HepG2 (cell line): ENCODE results near the gene LRRC4C. TPM values are rescaled to one million over a fixed set of nuclear protein-coding genes. Genes with fewer than 3 reads are reported as not detected.

Experiments
- ARNTL ChIP-seq: sonication (generic); formaldehyde crosslinking; IDR thresholded peaks from 2 replicates; pipeline ENCODE4 v1.4.0; 2020; ENCODE audit warnings: mild to moderate bottlenecking, missing genetic modification reagents
- ELF3 ChIP-seq: IDR thresholded peaks from 2 replicates; pipeline ENCODE4 v1.6.1; 2016; ENCODE audit warnings: missing genetic modification reagents, missing compliant biosample characterization
- FOXJ3 ChIP-seq: sonication (generic); formaldehyde crosslinking; IDR thresholded peaks from 2 replicates; pipeline ENCODE4 v1.4.0; 2020; ENCODE audit warnings: missing genetic modification reagents, mild to moderate bottlenecking, borderline replicate concordance
- FOXP1 ChIP-seq, 2 experiments: fragments of 450-650 bp in 1 of 2; IDR thresholded peaks; 2 replicates each; pipeline ENCODE4 v1.6.1; 2017 to 2018; ENCODE audit warnings: antibody characterized with exemption in 1 of 2
- HDAC2 ChIP-seq: sonication (generic); formaldehyde crosslinking; IDR thresholded peaks from 2 replicates; pipeline ENCODE4 v1.4.0; 2020; ENCODE audit warnings: missing genetic modification reagents
- HES4 ChIP-seq: sonication (generic); formaldehyde crosslinking; IDR thresholded peaks from 2 replicates; pipeline ENCODE4 v1.9.0; 2021; ENCODE audit warnings: mild to moderate bottlenecking, missing genetic modification reagents, borderline replicate concordance
- HNF1B ChIP-seq: sonication (generic); formaldehyde crosslinking; IDR thresholded peaks from 2 replicates; pipeline ENCODE4 v1.5.1; 2020; ENCODE audit warnings: mild to moderate bottlenecking, moderate library complexity, missing genetic modification reagents
- HNRNPL ChIP-seq: fragments of 200-400 bp; formaldehyde crosslinking; IDR thresholded peaks from 2 replicates; pipeline ENCODE4 v1.6.1; 2017; ENCODE audit warnings: mild to moderate bottlenecking, low read depth, low read length
- HOXA3 ChIP-seq: sonication (generic); formaldehyde crosslinking; IDR thresholded peaks from 2 replicates; pipeline ENCODE4 v1.5.0; 2020; ENCODE audit warnings: missing genetic modification reagents
- IKZF4 ChIP-seq: sonication (generic); formaldehyde crosslinking; IDR thresholded peaks from 2 replicates; pipeline ENCODE4 v1.5.1; 2020; ENCODE audit warnings: borderline replicate concordance, mild to moderate bottlenecking, low read depth, missing genetic modification reagents; ENCODE audit errors: not compliant biosample characterization
- KDM2A ChIP-seq: sonication (generic); formaldehyde crosslinking; IDR thresholded peaks from 2 replicates; pipeline ENCODE4 v1.4.0; 2020; ENCODE audit warnings: low read depth, missing genetic modification reagents, borderline replicate concordance
- MIER3 ChIP-seq: IDR thresholded peaks from 2 replicates; pipeline ENCODE4 v1.6.1; 2016; ENCODE audit warnings: missing compliant biosample characterization, borderline replicate concordance
- NCOA2 ChIP-seq: sonication (generic); formaldehyde crosslinking; IDR thresholded peaks from 2 replicates; pipeline ENCODE4 v1.8.0; 2022; ENCODE audit warnings: inconsistent platforms
- NFRKB ChIP-seq: fragments of 450-650 bp; IDR thresholded peaks from 2 replicates; pipeline ENCODE4 v1.6.1; 2017
- RARA ChIP-seq: IDR thresholded peaks from 2 replicates; pipeline ENCODE4 v1.6.1; 2016; ENCODE audit warnings: missing genetic modification reagents, missing compliant biosample characterization
- SAP130 ChIP-seq: IDR thresholded peaks from 2 replicates; pipeline ENCODE4 v1.6.1; 2016; ENCODE audit warnings: low read depth
- TAF15 ChIP-seq: fragments of 200-400 bp; formaldehyde crosslinking; IDR thresholded peaks from one replicate; pipeline ENCODE4 v1.6.1; 2018; ENCODE audit warnings: mild to moderate bottlenecking, low read depth, low read length; ENCODE audit not compliant: poor library complexity, severe bottlenecking
- ZBTB2 ChIP-seq: sonication (generic); formaldehyde crosslinking; IDR thresholded peaks from 2 replicates; pipeline ENCODE4 v1.8.0; 2022; ENCODE audit warnings: low read depth, missing genetic modification reagents
- ZEB1 ChIP-seq: IDR thresholded peaks from 2 replicates; pipeline ENCODE4 v1.6.1; 2012; ENCODE audit warnings: mild to moderate bottlenecking, low read depth, inconsistent platforms; ENCODE audit not compliant: insufficient replicate concordance
- ZKSCAN5 ChIP-seq: sonication (generic); formaldehyde crosslinking; IDR thresholded peaks from 2 replicates; pipeline ENCODE4 v1.5.1; 2020; ENCODE audit warnings: mild to moderate bottlenecking, missing genetic modification reagents
- ZMYM2 ChIP-seq: sonication (generic); formaldehyde crosslinking; IDR thresholded peaks from 2 replicates; pipeline ENCODE4 v1.8.0; 2022; ENCODE audit warnings: mild to moderate bottlenecking, missing genetic modification reagents
- ZNF230 ChIP-seq: sonication (generic); formaldehyde crosslinking; IDR thresholded peaks from 2 replicates; pipeline ENCODE4 v1.4.0; 2020; ENCODE audit warnings: mild to moderate bottlenecking, missing genetic modification reagents
- ZNF362 ChIP-seq: sonication (generic); formaldehyde crosslinking; IDR thresholded peaks from 2 replicates; pipeline ENCODE4 v1.4.0; 2020; ENCODE audit warnings: missing genetic modification reagents, mild to moderate bottlenecking, borderline replicate concordance
- ZNF430 ChIP-seq: sonication (generic); formaldehyde crosslinking; IDR thresholded peaks from 2 replicates; pipeline ENCODE4 v1.9.0; 2021; ENCODE audit warnings: mild to moderate bottlenecking, missing genetic modification reagents
- ZNF496 ChIP-seq: sonication (generic); formaldehyde crosslinking; IDR thresholded peaks from 2 replicates; pipeline ENCODE4 v1.8.1; 2023; ENCODE audit warnings: mild to moderate bottlenecking, moderate library complexity, missing genetic modification reagents; ENCODE audit not compliant: insufficient replicate concordance
- ZNF761 ChIP-seq: sonication (generic); formaldehyde crosslinking; conservative IDR thresholded peaks from 2 replicates; pipeline ENCODE4 v1.4.0; 2020; ENCODE audit warnings: mild to moderate bottlenecking, missing genetic modification reagents
- ZNF891 ChIP-seq: sonication (generic); formaldehyde crosslinking; IDR thresholded peaks from 2 replicates; pipeline ENCODE4 v1.5.0; 2020; ENCODE audit warnings: mild to moderate bottlenecking, missing genetic modification reagents
- ZSCAN30 ChIP-seq: sonication (generic); formaldehyde crosslinking; IDR thresholded peaks from 2 replicates; pipeline ENCODE4 v1.5.0; 2020; ENCODE audit warnings: mild to moderate bottlenecking, missing genetic modification reagents
- polyA plus RNA-seq, 8 experiments: library from polyadenylated mRNA; depleted of rRNA in 3 of 8; stranded (reverse) in 7 of 8; unstranded in 1 of 8; fragments of >200 nt; fragmentation: Illumina TruSeq in 4 of 8; extraction: Trizol in 4 of 8; gene quantifications; 2 replicates each; pipeline versions ENCODE4 v1.2.1 to v1.2.3, GENCODE V29; 2011 to 2016; ENCODE audit warnings: low read depth in 4 of 8, missing spikeins in 1 of 8, mixed read lengths in 1 of 8; ENCODE audit not compliant: insufficient read depth in 1 of 8
- total RNA-seq, 5 experiments: library from RNA; depleted of rRNA; stranded (reverse); fragments of >200 nt; fragmentation: Illumina TruSeq; extraction: Trizol; gene quantifications; 2 replicates each; pipeline ENCODE4 v1.2.3, GENCODE V29; 2016; ENCODE audit warnings: low read depth in 1 of 5

The LRRC4C gene
- total and polyA plus RNA-seq, 2 of the 13 experiments (the other 11 are each of a cell fraction or from before 2014, with no cell fraction given) = not detected

GRCh38 chr11:41189701-41190436, 269.6 kb downstream of the LRRC4C start (continued):
- TF ChIP-seq ZBTB2 (CRISPR knock-in tag) (no peak), ZSCAN30 (CRISPR knock-in tag) (no peak), RARA (CRISPR knock-in tag) (peak; percentile 87), NFRKB (no peak), HOXA3 (CRISPR knock-in tag) (no peak), HNRNPL (no peak), NCOA2 (CRISPR knock-in tag) (peak; percentile 73), HES4 (CRISPR knock-in tag) (no peak), ZNF891 (no peak), ZNF496 (CRISPR knock-in tag) (no peak), SAP130 (CRISPR knock-in tag) (no peak; the same call in 1 of the 2 replicates), ZNF362 (CRISPR knock-in tag) (no peak; the same call in 1 of the 2 replicates), ZMYM2 (CRISPR knock-in tag) (no peak), FOXJ3 (CRISPR knock-in tag) (peak; percentile 90; the same call in 1 of the 2 replicates), HNF1B (CRISPR knock-in tag) (no peak; the same call in 1 of the 2 replicates), TAF15 (no peak), FOXP1 (IDR thresholded peaks at IDR 0.05) (no peak), FOXP1 (CRISPR knock-in tag; IDR thresholded peaks at IDR 0.05) (peak; percentile 88), ZNF230 (no peak), MIER3 (CRISPR knock-in tag) (0 out of 2 replicates have a peak, but pooled peaks have one; percentile 34), HDAC2 (CRISPR knock-in tag) (peak; percentile 47; the same call in 1 of the 2 replicates), ARNTL (CRISPR knock-in tag) (peak; percentile 71), ZNF430 (CRISPR knock-in tag) (no peak), ELF3 (CRISPR knock-in tag) (0 out of 2 replicates have a peak, but pooled peaks have one; percentile 27), ZKSCAN5 (CRISPR knock-in tag) (no peak), ZEB1 (no peak), ZNF761 (CRISPR knock-in tag) (no peak), IKZF4 (no peak), KDM2A (CRISPR knock-in tag) (no peak)
